Measurements from ENCODE around the gene GLRA1. TPM values are rescaled to one million over a fixed set of nuclear protein-coding genes. Genes with fewer than 3 reads are reported as not detected.

GLRA1 gene
- total RNA-seq, 1 donor from 2014 or later: not detected

GRCh38 chr5:151961557-151961956, 36.9 kb upstream of the GLRA1 start:
- Mint-ChIP-seq H3K9me3 (no peaks in the 10 kb centered on the region), H3K4me3 (no peak overlapping the region), H3K36me3 (no peaks in the 10 kb centered on the region), H3K27me3 (ENCODE audit: low read depth) (no peaks in the 10 kb centered on the region), H3K27ac (no peak overlapping the region), H3K4me1 (peaks cover 6% of the 10 kb centered on the region)
- no peak for DNase-seq (ENCODE audit: low spot score in 2 of 2, unreplicated experiment in 2 of 2)
- no peak for TF ChIP-seq CTCF (IDR thresholded peaks at IDR 0.05; ENCODE audit: unreplicated experiment)

DNA sequence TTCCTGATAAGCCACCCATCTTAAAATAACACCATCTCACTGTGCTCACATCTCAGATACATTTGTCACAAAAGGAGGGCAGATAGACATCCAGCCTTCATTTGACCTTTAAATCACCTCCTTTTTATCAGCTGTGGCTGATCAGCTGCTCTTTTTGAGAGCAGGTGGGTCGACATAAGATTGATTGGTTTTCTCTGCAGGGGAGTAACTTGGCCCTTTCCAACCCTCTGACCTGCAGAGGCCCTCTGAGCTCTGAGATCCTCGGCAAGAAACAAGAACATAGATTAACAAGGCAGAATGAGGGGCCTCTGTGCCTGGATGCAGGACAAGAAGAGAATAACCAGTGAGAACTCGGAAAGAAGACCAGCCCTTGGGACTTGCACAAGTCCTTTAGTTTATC, 33.5 kb upstream of the GLRA1 start:
- no peak for TF ChIP-seq CTCF (IDR thresholded peaks at IDR 0.05; ENCODE audit: unreplicated experiment)
- Mint-ChIP-seq H3K36me3 (no peaks in the 10 kb centered on the region), H3K4me3 (no peak overlapping the region), H3K4me1 (peaks cover 6% of the 10 kb centered on the region), H3K27me3 (ENCODE audit: low read depth) (no peaks in the 10 kb centered on the region), H3K27ac (no peak overlapping the region), H3K9me3 (no peaks in the 10 kb centered on the region)
- DNase-seq (ENCODE audit: low spot score in 2 of 2, unreplicated experiment in 2 of 2): no peak

- no peaks in the 10 kb centered on the region for H3K9me3 Mint-ChIP-seq
- no peak overlapping the region for H3K4me3 Mint-ChIP-seq
- peaks cover 2% of the 10 kb centered on the region for H3K27me3 Mint-ChIP-seq (ENCODE audit: low read depth)
- no peak overlapping the region for H3K27ac Mint-ChIP-seq
- no peak for DNase-seq (ENCODE audit: low spot score in 2 of 2, unreplicated experiment in 2 of 2)
- no peaks in the 10 kb centered on the region for H3K36me3 Mint-ChIP-seq
- peaks cover 6% of the 10 kb centered on the region for H3K4me1 Mint-ChIP-seq
- TF ChIP-seq CTCF (IDR thresholded peaks at IDR 0.05; ENCODE audit: unreplicated experiment): no peak
Measured at GRCh38 chr5:151956725-151957124, 32.1 kb upstream of the GLRA1 start.

DNA sequence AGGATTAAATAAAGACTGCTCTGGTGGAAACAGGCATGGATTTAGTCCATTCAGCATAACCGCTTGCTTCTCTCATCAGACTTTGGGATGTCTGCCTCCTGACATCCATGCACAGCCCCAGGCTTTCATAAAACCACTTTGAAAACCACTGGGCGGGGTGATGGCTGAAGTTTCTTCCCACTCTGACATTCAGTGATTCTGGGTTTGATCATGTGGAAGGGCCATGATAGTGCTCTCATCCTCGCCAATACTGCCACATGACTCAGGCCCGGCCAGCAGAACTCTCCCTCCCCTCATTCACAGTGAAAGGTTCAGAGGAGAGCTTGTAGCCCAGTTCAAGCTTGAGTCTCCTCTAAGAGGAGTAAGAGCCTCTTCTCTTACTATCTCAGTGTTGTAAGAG, 29.6 kb upstream of the GLRA1 start:
- H3K27ac Mint-ChIP-seq: no peak overlapping the region
- H3K36me3 Mint-ChIP-seq: no peaks in the 10 kb centered on the region
- DNase-seq (ENCODE audit: low spot score in 2 of 2, unreplicated experiment in 2 of 2): no peak
- TF ChIP-seq CTCF (IDR thresholded peaks at IDR 0.05; ENCODE audit: unreplicated experiment): no peak
- peaks cover 6% of the 10 kb centered on the region for H3K4me1 Mint-ChIP-seq
- H3K27me3 Mint-ChIP-seq (ENCODE audit: low read depth): peaks cover 9% of the 10 kb centered on the region
- no peaks in the 10 kb centered on the region for H3K9me3 Mint-ChIP-seq
- H3K4me3 Mint-ChIP-seq: no peak overlapping the region

DNA sequence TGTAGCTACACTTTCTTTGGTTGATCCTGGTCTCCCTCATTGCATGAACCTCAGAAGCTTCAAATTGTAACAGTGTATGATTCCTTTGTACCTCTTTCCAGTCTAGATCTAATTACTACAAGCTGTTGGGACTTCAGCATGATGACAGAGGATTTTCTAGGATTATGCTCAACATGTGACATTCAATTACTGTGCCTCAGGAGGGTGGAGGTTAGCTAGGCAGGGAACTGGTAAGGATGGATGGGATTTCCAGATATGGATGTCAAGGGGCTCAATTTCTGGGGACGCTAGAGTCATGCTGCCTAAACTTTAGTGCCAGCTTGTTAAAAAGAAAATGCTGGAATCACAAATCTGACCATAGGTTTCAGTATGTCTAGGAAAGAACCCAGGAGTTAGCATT, 29.2 kb upstream of the GLRA1 start:
- no peak for TF ChIP-seq CTCF (IDR thresholded peaks at IDR 0.05; ENCODE audit: unreplicated experiment)
- Mint-ChIP-seq H3K4me3 (no peak overlapping the region), H3K27ac (no peak overlapping the region), H3K36me3 (no peaks in the 10 kb centered on the region), H3K27me3 (ENCODE audit: low read depth) (peaks cover 9% of the 10 kb centered on the region), H3K9me3 (no peaks in the 10 kb centered on the region), H3K4me1 (peaks cover 6% of the 10 kb centered on the region)
- no peak for DNase-seq (ENCODE audit: low spot score in 2 of 2, unreplicated experiment in 2 of 2)

DNA sequence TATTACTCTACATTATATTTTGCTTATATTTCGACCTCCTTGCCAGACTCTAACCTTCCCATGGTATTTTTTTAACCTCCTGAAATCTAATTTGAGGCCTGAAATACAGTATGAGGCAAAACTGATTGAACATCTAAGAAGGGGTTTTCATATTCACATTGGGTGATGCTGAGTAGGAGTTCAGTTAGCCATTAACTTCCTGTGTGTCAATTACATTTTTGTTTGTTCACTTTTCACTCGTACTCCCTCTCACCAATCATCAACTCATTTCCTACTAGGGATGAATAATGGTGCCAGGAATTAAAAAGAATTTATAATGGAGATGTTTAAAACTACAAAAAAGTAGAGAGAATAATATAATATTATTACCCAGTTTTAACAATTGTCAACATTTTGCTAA, 27.6 kb upstream of the GLRA1 start:
- H3K9me3 Mint-ChIP-seq: no peaks in the 10 kb centered on the region
- peaks cover 9% of the 10 kb centered on the region for H3K27me3 Mint-ChIP-seq (ENCODE audit: low read depth)
- no peaks in the 10 kb centered on the region for H3K4me1 Mint-ChIP-seq
- H3K4me3 Mint-ChIP-seq: no peak overlapping the region
- no peak for DNase-seq (ENCODE audit: low spot score in 2 of 2, unreplicated experiment in 2 of 2)
- TF ChIP-seq CTCF (IDR thresholded peaks at IDR 0.05; ENCODE audit: unreplicated experiment): no peak
- no peaks in the 10 kb centered on the region for H3K36me3 Mint-ChIP-seq
- H3K27ac Mint-ChIP-seq: no peak overlapping the region

Data from mesothelial cell of epicardium (in vitro differentiated cells).